HG03565 (cell line): Measurements from ENCODE around the gene SLC27A2.

Experiments used
- ATAC-seq: cut with Tn5 transposase; IDR thresholded peaks from one replicate; pipeline ENCODE4 v1.9.1; 2021; ENCODE audit warnings: mild to moderate bottlenecking, moderate library complexity; ENCODE audit not compliant: unreplicated experiment

SLC27A2 gene

DNA sequence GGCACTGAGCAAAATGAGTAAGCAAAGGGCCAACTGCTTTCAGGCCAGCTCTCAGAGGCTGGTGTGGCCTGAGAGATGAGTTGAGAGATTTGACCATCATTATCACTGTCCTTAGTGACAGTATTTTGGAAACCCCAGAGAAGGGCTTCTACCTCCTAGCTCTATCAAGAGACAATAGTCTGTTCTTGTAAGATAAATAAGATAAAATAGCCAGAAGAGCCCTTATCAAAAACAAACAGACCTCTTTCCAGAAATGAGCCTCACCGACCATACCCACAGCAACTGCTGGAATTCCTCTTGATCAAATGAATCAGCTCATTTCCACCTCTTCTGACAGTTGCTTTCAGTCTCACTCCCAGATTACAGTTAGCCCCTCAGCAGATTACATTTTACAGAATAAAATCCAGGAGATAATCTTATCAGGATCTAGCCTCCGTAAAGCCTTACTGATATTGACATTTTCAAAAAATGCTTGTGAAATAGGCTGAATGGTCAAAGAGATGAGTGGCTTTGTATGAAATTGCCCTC, 79.0 kb downstream of the SLC27A2 start:
- peak; percentile 53 for ATAC-seq

DNA sequence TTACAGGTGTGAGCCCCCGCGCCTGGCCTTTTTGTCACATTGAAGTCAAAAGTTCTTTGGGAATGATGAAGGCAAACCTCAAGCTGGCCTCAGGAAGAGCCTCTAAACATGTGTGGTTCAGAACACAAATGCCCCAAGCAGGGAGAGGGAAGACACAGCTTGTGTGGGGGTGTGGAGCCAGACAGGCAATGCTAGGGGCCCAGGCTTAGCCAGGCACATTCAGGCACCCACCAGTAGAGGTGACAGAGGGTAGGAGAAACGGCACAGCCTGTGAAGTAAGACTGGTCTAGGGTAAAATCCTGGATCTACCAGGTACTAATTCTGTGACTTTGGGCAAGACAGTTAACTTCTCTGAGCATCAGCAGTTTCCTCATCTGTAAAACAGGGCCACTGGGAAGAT, 80.0 kb downstream of the SLC27A2 start:
- no peak for ATAC-seq

DNA sequence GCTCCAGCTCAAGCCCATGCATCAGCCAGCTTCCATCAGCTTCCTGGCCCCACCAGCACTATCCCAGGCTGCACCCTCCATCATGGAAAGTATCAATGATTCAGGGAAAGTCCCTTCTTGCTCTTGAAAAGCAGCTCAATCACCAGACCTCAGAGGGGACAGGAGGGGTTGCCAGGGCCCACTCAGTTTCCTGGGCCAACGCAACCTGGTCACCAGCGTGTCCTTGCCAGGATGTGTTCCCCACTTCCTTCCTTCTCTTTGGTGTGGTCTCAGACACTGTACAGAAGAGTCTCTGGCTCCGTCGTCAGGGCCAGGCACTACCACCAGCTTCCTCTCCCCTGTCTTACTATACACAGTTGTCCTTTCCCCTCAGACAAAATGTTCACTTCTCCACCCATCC, 80.5 kb downstream of the SLC27A2 start:
- no peak for ATAC-seq

DNA sequence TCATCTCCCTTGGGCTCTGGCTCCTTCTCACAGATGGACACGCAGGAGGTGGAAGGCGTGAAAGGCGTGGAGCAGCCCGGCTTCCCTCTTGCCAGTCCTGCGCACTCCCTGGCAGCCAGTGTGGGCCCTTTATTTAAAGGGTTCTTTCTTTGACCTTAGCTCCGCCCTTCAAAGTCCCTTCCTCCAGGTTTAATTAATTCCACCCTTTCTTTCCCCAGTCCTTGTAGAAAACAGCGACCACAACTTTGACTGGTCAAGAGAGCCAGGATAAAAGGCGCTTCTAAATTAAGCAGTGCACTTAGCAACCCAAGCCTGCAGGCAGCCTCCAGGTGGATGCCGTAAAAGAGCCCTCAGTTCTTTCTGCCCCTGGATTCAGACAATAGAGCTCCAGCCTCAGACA, 83.6 kb downstream of the SLC27A2 start, which contains the start of gene HDC:
TSS of gene HDC (minus strand) at position 107 of the 400 bp plus-strand sequence. CDS start at position 4, 103 bp downstream.
- no peak for ATAC-seq

DNA sequence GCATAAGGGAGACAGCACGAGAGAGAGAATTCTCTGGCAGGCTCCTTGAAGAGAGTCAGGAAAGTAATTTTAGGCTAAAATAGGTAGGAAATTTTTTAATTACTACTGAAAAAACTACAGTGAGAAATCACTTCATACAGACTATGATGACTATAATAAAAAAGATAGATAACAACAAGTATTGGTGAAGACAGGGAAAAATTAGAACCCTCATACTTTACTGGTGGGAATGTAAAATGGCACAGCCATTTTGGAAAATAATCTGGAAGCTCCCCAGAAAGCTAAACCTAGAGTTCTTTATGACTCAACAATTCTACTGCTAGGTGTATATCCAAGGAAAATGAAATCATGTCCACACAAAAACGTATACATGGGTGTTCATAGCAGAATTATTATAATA, 85.6 kb downstream of the SLC27A2 start:
- ATAC-seq, result no peak

DNA sequence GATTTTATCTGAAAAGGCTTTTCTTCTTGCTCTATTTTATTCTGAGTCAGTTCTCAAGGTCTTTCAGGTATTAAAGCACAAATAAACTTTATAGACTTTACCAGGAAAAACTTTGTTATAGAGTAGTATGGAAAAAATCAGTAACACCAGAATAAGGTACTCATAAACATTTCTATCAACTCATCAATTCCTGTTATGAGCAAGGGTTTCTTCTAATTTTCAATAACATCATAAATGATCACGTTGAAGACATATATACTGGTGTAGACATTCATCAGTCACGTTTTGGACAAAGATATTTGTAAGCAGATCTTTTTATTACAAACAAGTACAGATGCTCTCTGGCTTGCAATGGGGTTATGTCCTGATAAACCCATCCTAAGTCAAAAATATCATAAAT, 93.1 kb downstream of the SLC27A2 start:
- ATAC-seq, result no peak

DNA sequence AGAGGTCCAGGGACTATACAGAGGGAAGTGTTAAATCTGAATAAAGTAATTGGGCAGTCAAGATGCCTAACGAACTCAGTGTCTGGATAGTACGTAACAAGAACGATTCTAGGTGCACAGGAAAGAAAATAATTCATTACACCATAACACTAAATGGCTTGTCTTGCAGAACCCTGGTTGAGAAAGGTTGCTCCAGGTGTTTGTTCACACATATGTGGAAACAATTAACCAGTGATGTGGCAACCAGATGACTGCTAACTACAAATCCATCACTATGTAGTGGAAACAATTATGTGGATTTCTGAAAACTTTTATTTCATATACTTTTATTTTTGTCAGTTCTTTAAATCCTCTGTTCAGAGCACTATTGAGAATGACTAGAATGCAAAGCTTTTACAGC, 93.9 kb downstream of the SLC27A2 start:
- ATAC-seq, result no peak

DNA sequence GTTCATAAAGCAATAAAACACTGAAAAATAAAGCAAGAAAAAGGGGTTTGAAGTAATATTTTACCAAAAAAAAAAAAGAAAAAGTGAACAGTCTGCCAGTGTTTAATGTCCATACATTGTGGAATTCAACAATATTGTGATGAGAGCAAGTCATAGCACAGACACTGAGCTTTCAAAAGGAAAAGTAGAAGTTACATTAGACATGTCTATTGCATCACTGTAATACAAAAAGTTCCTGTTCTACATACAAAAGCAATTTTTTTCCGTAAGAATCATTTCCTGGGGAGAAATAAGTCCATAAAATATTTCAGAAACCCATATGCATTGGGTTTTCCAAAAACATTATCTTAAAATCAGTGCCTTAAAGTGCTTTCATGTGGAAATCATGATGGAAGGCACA, 95.4 kb downstream of the SLC27A2 start:
- no peak for ATAC-seq

DNA sequence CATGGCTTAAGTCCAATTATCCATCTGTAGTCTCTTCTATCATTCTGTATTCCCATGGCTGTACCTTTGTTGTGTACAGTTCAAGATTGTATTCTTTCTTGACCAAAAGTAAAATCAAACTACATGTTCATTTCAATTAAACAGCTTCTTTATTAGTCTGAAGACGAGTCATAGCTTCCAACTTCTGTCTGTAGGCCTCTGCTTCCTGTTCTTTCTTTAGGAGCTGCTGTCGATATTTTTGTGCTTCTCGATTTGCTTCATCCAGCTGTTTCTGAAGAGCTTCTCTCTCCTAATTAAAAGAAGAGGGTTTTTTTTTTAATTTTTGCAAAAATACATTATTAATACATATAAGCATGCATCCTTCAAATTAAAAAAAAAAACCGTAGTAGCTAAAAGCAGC, 96.5 kb downstream of the SLC27A2 start:
- ATAC-seq, result no peak

DNA sequence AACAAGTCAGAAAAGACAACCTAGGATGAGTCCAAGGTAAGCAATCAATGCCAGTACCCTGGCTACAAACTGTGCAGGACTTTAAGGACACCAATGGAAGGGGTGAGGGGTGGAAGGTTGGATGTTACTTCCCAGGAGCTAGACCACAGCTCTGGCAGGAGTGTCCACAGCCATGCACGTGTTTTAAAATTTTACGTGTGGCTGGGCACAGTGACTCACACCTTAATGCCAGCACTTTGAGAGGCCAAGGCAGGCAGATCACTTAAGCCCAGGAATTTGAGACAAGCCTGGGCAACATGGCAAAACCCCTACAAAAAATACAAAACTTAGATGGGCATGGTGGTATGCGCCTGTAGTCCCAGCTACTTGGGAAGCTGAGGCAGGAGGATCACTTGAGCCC, 98.3 kb downstream of the SLC27A2 start:
- no peak for ATAC-seq

DNA sequence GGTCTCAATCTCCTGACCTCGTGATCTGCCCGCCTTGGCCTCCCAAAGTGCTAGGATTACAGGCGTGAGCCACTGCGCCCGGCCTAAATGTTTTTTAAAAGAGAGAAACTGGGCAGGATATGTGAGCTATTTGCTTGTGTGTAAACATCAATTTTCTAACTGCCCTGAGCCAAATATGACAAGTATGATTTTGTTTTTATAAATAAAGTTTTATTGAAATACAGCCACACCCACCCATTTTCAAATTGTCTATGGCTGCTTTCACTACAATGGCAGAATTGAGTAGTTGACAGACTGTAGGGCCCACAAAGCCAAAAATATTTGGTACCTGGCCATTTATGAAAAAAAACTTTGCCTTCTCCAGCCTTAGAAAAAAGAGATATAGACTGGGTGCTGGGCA, 99.4 kb downstream of the SLC27A2 start:
- no peak for ATAC-seq
